SU-DHL-6 (cell line): ENCODE results near the gene SFMBT2.

Experiments
- EZH2phosphoT487 ChIP-seq: fragments of 200-600 bp; sonication (generic), shearing (Covaris generic); conservative IDR thresholded peaks from 2 replicates; pipeline ENCODE4 v1.6.1; 2018; ENCODE audit warnings: mild to moderate bottlenecking, antibody characterized with exemption, low read length, moderate library complexity, mixed read lengths
- TF ChIP-seq, protein P1 (sequence below): fragments of 200-600 bp; sonication (generic); IDR thresholded peaks from one replicate; pipeline ENCODE4 v1.5.1; 2017; ENCODE audit warnings: antibody characterized with exemption, mild to moderate bottlenecking, low read length, moderate library complexity; ENCODE audit not compliant: insufficient read depth, poor library complexity, severe bottlenecking

DNA sequence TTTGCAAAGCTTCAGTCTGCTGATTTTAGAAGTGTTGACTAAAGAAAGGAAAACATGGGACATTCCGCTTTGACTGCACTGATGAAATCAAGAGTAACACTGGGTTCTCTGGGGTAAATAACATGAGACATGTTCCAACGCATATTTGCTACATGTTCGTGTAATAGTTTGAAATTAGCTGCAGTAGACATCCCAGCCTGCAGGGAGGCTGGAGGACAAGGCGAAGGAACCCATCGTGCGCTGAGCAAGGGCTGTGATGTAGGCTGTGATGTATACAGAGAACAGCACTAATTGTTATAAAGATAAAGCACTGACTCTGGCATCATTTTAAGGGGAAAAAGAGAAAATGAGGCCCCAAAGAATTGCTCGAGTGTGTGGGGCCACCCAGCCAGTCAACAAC, 40.3 kb downstream of the SFMBT2 start:
- TF ChIP-seq, protein P1, sequence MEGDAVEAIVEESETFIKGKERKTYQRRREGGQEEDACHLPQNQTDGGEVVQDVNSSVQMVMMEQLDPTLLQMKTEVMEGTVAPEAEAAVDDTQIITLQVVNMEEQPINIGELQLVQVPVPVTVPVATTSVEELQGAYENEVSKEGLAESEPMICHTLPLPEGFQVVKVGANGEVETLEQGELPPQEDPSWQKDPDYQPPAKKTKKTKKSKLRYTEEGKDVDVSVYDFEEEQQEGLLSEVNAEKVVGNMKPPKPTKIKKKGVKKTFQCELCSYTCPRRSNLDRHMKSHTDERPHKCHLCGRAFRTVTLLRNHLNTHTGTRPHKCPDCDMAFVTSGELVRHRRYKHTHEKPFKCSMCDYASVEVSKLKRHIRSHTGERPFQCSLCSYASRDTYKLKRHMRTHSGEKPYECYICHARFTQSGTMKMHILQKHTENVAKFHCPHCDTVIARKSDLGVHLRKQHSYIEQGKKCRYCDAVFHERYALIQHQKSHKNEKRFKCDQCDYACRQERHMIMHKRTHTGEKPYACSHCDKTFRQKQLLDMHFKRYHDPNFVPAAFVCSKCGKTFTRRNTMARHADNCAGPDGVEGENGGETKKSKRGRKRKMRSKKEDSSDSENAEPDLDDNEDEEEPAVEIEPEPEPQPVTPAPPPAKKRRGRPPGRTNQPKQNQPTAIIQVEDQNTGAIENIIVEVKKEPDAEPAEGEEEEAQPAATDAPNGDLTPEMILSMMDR, result no peak
- no peak for TF ChIP-seq EZH2phosphoT487
